Measurements from ENCODE around the gene PFDN2.

The PFDN2 gene

DNA sequence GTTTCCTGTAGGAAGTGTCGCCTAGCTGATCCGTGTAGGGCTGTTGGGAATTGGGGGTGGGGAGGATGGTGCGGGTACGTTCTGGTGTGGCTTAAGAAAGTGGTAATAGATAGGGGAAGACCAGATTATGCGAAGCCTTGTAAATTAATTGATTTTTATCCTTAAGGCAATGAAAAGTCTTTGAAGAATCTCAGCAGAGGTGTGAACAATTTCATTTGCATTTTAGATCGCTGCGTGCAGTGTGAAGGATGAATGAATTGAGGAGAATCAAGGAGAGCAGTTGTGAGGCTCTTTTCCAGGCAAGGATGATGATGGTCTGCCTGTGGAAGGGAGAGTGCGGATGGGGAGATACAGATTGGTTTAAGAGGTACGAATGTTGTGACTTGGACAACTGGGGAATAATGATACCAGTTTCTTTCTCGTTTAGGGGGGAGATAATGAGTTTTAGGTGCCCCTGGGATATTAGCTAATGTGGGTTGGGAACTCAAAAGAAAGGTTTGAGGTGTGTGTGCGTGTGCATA lies 15.4 kb upstream of the PFDN2 start:
- TF ChIP-seq, protein P1, sequence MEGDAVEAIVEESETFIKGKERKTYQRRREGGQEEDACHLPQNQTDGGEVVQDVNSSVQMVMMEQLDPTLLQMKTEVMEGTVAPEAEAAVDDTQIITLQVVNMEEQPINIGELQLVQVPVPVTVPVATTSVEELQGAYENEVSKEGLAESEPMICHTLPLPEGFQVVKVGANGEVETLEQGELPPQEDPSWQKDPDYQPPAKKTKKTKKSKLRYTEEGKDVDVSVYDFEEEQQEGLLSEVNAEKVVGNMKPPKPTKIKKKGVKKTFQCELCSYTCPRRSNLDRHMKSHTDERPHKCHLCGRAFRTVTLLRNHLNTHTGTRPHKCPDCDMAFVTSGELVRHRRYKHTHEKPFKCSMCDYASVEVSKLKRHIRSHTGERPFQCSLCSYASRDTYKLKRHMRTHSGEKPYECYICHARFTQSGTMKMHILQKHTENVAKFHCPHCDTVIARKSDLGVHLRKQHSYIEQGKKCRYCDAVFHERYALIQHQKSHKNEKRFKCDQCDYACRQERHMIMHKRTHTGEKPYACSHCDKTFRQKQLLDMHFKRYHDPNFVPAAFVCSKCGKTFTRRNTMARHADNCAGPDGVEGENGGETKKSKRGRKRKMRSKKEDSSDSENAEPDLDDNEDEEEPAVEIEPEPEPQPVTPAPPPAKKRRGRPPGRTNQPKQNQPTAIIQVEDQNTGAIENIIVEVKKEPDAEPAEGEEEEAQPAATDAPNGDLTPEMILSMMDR (IDR thresholded peaks at IDR 0.05; ENCODE audit: extremely low read depth, missing control alignments), result no peak
- no peak for DNase-seq (ENCODE audit: low spot score)

- TF ChIP-seq, protein P1 (IDR thresholded peaks at IDR 0.05; ENCODE audit: extremely low read depth, missing control alignments), result no peak
- DNase-seq (ENCODE audit: low spot score), result peak; percentile 96
Measured at GRCh38 chr1:161132410-161133219, 14.8 kb upstream of the PFDN2 start, which contains the start of gene DEDD. Gene DEDD, minus strand, starts transcription at chr1:161132667. Its CDS starts 8,205 bp downstream, at chr1:161124462.

- DNase-seq (ENCODE audit: low spot score), result peak; percentile 49
- TF ChIP-seq, protein P1 (IDR thresholded peaks at IDR 0.05; ENCODE audit: extremely low read depth, missing control alignments), result no peak
Measured at GRCh38 chr1:161131523-161132409, 13.9 kb upstream of the PFDN2 start.

DNA sequence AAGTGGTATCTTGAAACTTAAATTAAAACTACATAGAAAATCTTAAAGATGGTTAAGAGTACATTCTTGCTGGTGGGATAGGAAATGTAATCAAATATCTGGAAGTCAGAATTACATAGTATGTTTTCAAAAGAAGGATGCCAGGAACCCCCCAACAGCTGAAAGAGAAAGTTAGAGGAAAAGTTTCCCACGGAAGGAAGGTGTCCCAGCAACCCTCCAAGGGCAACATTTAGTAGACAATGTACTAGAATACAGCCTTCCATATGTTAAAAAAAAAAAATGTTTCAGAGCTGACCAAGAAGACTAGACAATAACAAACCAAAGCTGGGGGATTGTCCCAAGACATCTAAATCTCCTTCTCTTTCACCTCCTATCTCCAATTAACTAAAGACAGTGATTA lies 12.4 kb upstream of the PFDN2 start:
- DNase-seq (ENCODE audit: low spot score), result no peak
- TF ChIP-seq, protein P1 (IDR thresholded peaks at IDR 0.05; ENCODE audit: extremely low read depth, missing control alignments), result no peak

GRCh38 chr1:161128591-161129420 lies 11.0 kb upstream of the PFDN2 start:
- no peak for DNase-seq (ENCODE audit: low spot score)
- TF ChIP-seq, protein P1 (IDR thresholded peaks at IDR 0.05; ENCODE audit: extremely low read depth, missing control alignments), result no peak

- TF ChIP-seq, protein P1 (IDR thresholded peaks at IDR 0.05; ENCODE audit: extremely low read depth, missing control alignments), result no peak
- DNase-seq (ENCODE audit: low spot score), result no peak
Measured at GRCh38 chr1:161127649-161128048, 9.8 kb upstream of the PFDN2 start.

Data from GM20000 (cell line).